ENCODE results near the gene AP1M1.

AP1M1 gene

DNA sequence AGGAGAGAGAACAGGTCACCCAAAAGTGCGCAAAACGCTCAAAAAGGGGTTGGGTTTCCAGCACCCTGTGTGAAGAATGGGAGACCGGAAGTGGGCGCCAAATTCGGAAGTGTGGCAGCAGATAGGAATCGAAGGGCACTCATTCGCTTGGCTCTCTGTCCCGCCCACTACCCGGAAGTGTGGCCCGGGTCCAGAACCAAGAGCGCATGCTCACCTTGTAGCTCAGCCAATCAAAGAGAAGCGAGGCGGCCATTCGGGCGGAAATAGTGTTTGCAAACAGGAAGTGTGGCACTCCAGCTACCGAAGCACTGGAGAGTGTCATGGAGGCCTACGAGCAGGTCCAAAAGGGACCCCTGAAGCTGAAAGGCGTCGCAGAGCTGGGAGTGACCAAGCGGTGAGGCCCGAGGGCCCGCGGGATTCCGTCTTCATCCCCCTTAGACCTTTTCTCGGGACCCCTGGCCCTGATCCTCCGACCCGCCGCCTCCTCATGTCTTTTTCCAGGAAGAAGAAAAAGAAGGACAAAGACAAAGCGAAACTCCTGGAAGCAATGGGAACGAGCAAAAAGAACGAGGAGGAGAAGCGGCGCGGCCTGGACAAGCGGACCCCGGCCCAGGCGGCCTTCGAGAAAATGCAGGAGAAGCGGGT is 12.5 kb upstream of the AP1M1 start, which contains the start of gene FAM32A:
Gene FAM32A, plus strand, starts transcription at position 288 of the 645 bp plus-strand sequence. Its CDS starts 33 bp downstream, at position 321.
- DNase-seq (ENCODE audit: low read depth in 2 of 2) = peak; percentile 98

DNA sequence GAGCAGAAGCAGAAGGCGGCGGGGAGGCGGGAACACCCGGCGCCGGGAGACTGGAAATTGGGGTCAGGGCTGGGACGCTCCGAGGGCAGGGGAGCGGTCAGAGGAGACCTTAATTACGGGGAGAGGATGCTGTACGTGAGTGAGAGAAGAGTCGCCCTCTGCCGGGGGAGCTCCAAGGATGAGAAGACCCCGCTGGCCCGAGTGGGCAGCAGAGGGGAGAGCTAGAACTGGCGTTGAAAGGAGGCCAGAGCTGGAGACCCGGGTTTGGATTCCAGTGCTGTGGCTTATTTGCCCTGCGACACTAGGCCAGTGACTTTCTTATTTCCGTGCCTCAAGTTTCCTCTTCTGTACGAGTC is 12.0 kb upstream of the AP1M1 start:
- no peak for DNase-seq (ENCODE audit: low read depth in 2 of 2)

- DNase-seq (ENCODE audit: low read depth in 2 of 2) = no peak
These were observed 9.2 kb upstream of the AP1M1 start for GRCh38 chr19:16188521-16188920.

- DNase-seq (ENCODE audit: low read depth in 2 of 2) = no peak
These were observed 7.5 kb upstream of the AP1M1 start for GRCh38 chr19:16190198-16190597.

GRCh38 chr19:16190736-16191135 is 7.0 kb upstream of the AP1M1 start:
- DNase-seq (ENCODE audit: low read depth in 2 of 2) = no peak

- DNase-seq (ENCODE audit: low read depth in 2 of 2) = no peak
These were observed 6.3 kb upstream of the AP1M1 start for GRCh38 chr19:16191216-16191908.

DNA sequence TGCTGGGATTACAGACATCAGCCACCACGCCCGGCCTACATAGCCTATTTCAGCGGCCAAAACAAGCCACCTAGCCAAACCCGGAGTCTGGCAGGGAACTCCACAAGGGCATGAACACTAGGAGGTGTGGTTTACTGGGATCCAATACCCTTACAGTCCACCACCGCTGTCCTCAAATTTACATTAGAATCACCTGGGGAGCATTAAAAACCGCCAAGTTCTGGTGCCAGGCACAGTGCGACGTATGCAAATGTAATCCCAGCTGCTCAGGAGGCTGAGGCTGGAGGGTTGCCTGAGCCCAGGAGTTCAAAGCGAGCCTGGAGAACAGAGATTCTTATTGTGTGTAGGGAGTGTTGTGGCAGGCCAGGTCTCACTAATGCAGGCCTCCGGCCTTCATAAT is 4.2 kb upstream of the AP1M1 start:
- DNase-seq (ENCODE audit: low read depth in 2 of 2) = no peak

GRCh38 chr19:16197188-16197621 is 506 bp upstream of the AP1M1 start:
- peak; percentile 67 to 71 for DNase-seq (ENCODE audit: low read depth in 2 of 2)

DNA sequence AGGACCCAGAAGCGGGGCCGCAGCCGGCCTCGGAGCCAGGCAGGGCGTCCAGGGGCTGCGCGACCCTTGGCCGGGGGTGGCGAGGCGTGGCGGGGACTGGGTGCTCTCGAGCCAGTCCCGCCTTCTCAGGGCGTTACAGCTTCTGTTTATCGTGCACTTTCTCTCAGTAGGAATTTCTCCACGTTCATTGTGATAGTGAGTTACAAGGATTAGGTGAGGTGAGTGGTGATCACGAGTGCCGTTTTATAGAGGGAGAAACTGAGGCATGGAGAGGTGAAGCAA is 600 bp downstream of the AP1M1 start:
- DNase-seq (ENCODE audit: low read depth in 2 of 2) = no peak

GRCh38 chr19:16199275-16199932 is 1.7 kb downstream of the AP1M1 start:
- no peak for DNase-seq (ENCODE audit: low read depth in 2 of 2)

DNA sequence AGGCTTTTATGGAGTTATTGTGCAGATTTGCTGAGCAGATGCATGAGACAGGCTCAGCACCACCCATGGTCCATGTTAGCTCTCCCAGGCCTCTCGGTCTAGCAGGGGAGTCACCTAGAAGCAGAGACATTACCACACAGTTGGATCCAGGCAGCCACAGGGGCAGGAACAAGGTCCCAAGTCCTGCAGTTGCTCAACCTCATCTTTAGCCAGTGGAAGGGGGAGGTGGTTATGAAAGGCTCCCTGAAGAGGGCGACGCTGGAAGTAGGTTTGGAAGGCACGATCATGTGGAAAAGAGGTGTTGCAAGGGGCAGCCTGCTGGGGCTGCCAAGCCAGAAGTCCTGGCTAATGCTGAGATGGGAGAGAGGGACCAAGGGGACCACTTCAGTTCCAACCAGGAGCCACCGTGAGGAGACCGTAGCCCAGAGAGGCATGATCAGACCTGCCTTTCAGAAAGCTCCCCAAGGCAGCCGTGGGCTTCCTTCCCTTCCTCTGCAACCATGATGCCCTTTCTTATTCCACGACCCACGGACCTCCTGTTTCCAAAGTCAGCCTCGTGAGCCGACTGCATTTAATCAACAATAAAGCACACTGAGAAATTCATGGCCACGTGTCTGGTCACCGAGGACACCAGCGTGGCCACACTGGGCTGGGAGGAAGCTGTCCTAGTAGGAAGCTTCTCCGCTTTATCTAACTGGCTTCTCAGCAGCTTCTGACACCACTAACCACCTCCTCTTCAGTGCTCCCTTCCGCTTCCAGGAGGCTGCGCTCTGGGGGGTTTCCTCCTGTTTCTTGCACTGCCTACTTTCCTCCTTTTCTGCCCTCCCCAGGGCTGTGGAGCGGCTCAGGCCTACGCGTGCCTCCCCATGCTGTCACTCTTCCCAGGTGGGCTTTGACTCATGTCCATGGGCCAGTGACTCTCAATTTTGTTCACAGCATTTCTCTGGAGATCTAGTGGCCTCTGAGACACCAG is 2.6 kb downstream of the AP1M1 start:
- no peak for DNase-seq (ENCODE audit: low read depth in 2 of 2)

GRCh38 chr19:16201011-16201391 is 3.3 kb downstream of the AP1M1 start:
- DNase-seq (ENCODE audit: low read depth in 2 of 2) = no peak

DNA sequence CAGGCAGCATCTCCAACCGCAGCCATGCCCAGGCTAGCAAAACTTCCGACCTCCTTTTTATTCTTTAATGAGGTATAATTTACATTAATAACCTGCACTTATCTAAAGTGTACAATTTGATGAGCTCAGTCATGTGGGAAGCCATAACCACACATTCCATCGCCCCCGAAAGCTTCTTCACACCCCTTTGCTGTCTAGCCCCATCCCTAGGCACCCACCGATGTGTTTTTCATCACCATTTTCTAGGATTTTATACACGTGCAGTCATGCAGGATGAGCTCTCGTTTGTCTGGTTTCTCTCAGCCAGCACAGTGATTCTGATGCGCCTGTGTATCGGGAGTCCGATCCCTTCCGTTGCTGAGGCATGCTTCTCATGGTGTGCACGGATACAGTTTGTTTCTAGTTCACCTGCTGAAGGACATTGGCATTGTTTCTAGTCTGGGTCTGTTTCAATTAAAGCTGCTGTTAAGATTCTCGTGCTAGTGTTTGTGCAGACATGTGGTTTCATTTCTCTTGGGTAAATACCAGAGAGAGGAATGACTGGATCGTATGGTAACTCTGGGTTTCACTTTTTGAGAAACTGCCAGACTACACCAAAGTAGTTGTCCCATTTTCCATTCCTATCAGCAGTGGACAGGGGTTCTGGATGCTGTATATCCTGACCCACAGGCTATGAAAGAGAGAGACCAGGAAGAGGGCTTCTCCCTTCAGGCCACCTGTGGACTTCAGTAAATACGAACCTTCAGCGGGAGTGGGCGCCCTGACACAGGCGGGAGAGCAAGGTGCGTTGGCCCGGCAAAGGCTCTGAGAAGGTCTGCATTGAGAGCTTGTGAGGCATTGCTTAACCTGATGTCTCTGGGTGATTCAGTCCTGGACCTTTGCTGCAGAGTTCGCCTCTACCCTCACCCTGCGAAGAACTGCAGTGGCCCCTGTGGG is 4.9 kb downstream of the AP1M1 start:
- DNase-seq (ENCODE audit: low read depth in 2 of 2) = no peak

- DNase-seq (ENCODE audit: low read depth in 2 of 2) = no peak
These were observed 5.7 kb downstream of the AP1M1 start for GRCh38 chr19:16203256-16204004.

GRCh38 chr19:16204005-16204294 is 6.2 kb downstream of the AP1M1 start:
- no peak for DNase-seq (ENCODE audit: low read depth in 2 of 2)

DNA sequence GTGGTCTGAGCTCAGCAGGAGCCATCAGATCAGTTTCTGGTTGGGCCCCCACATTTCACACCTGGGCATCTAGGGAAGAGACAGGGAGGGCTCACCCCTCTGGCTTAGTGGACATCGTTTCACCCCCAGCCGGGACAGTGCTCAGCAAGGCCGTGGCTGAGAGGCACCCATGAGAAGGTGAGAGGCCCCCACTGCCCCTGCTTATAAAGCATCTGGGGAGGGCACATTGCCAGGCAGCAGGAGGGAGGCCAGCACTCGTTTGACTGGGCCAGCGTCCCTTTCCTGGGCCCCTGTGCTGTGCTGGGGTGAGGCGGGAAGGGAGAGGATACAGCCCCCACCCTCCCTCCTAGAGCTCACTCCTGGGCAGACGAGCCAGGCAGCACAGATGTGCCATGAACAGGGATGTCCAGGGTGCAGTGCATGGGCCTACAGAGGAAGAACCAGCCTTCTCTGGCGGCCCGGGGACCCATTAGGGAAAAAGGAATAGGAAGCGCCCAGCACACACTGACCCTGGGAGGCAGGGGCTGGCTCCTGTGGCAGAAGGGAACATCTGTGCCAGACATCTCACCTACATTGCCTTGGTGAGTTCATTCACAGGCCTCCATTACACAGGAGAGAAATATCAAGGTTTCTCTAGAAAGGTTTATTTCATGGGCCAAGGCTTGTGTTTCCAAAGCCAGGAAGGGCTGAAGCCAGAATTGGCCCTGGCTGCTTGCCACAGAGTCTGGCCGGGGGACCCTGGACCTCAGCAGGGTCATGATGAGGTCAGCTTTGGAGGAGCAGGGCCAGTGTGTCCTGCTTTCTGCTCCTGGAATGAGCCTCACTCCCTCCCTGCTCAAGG is 7.7 kb downstream of the AP1M1 start:
- no peak for DNase-seq (ENCODE audit: low read depth in 2 of 2)

- no peak for DNase-seq (ENCODE audit: low read depth in 2 of 2)
These were observed 8.4 kb downstream of the AP1M1 start for GRCh38 chr19:16206046-16206605.

GRCh38 chr19:16206637-16207036 is 8.9 kb downstream of the AP1M1 start:
- no peak for DNase-seq (ENCODE audit: low read depth in 2 of 2)

GRCh38 chr19:16207063-16207462 is 9.4 kb downstream of the AP1M1 start:
- DNase-seq (ENCODE audit: low read depth in 2 of 2) = no peak

All from fibroblast of skin of left biceps (primary cell).